Measurements from ENCODE around the gene PRICKLE3.

DNA sequence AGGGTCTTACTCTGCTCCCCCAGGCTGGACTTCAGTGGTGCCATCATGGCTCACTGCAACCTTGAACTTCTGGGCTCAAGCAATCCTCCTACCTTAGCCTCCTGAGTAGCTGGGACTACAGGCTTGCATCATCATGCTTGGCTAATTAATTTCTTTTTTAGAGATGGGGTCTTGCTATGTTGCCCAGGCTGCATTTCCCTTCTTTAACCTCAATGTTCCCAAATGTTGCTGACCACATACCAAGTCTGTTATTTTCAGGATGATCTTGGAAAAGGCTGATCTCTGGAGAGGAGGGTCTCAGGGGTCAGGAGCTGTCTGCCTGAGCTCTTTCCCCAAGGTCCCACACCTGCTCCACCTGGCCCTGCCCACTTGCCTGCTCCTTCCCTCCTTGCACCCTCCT, 33.9 kb upstream of the PRICKLE3 start:
- TF ChIP-seq CEBPB (IDR thresholded peaks at IDR 0.05; ENCODE audit: low read depth, low read length) (no peak), CTCF (conservative IDR thresholded peaks at IDR 0.05; ENCODE audit: low read depth, low read length) (no peak), RAD21 (IDR thresholded peaks at IDR 0.05; ENCODE audit: low read length) (no peak), FOS (IDR thresholded peaks at IDR 0.05; ENCODE audit: low read depth, low read length) (no peak), POLR2A (IDR thresholded peaks at IDR 0.05; ENCODE audit: low read depth, low read length) (no peak), NFE2L2 (IDR thresholded peaks at IDR 0.05; ENCODE audit: low read depth, low read length) (no peak), ELK1 (IDR thresholded peaks at IDR 0.05; ENCODE audit: borderline replicate concordance, low read depth, low read length) (no peak), MAZ (IDR thresholded peaks at IDR 0.05; ENCODE audit: borderline replicate concordance, low read depth, low read length) (no peak), MAFK (IDR thresholded peaks at IDR 0.05; ENCODE audit: low read depth, low read length) (no peak), BHLHE40 (IDR thresholded peaks at IDR 0.05; ENCODE audit: low read depth, low read length) (no peak), RCOR1 (IDR thresholded peaks at IDR 0.05; ENCODE audit: insufficient replicate concordance, low read length) (no peak), SMC3 (IDR thresholded peaks at IDR 0.05; ENCODE audit: low read depth, low read length) (no peak)
